ENCODE measurements around the gene CFAP119. TPM values are rescaled to one million over a fixed set of nuclear protein-coding genes. Genes with fewer than 3 reads are reported as not detected.
A peak's percentile ranks its signal among the peaks of the same experiment; 100 is the strongest.

Gene CFAP119
- total and polyA plus RNA-seq, 2 experiments from 2014 or later, result 2.2 to 5.2 TPM

GRCh38 chr16:30748634-30749445 lies 13.0 kb downstream of the CFAP119 start:
- TF ChIP-seq CREB1 (CRISPR knock-in tag; IDR thresholded peaks at IDR 0.05; ENCODE audit: low read depth) (peak; percentile 53), ZNF114 (CRISPR knock-in tag; IDR thresholded peaks at IDR 0.05) (no peak), REST (IDR thresholded peaks at IDR 0.05; ENCODE audit: unreplicated experiment) (no peak), POLR2AphosphoS5 (IDR thresholded peaks at IDR 0.05; ENCODE audit: low read depth) (no peak), ZNF331 (CRISPR knock-in tag; IDR thresholded peaks at IDR 0.05; ENCODE audit: low read depth) (no peak)
- DNase-seq (ENCODE audit: low spot score) (peak; percentile 75), ATAC-seq (peak; percentile 70)
- Mint-ChIP-seq H3K4me3 (peak overlapping the region; percentile 97), H3K4me1 (peaks cover 8% of the 10 kb centered on the region), H3K27ac (peak overlapping the region; percentile 96), H3K27me3 (ENCODE audit: insufficient read depth, low read depth, poor library complexity) (peaks cover 16% of the 10 kb centered on the region), H3K9me3 (no peaks in the 10 kb centered on the region), H3K36me3 (ENCODE audit: low read depth) (peaks cover 34% of the 10 kb centered on the region)
- Histone ChIP-seq H3K27ac (ENCODE audit: low read depth) (no peak overlapping the region), H3K4me2 (peak overlapping the region; percentile 73), H2AFZ (no peak overlapping the region), H3K4me1 (ENCODE audit: insufficient read depth) (peaks cover 7% of the 10 kb centered on the region; the same call in 1 of the 2 replicates), H3K9me2 (ENCODE audit: insufficient read depth) (no peaks in the 10 kb centered on the region), H3K79me2 (replicated peaks; ENCODE audit: insufficient read depth) (peaks cover 15% of the 10 kb centered on the region), H3K36me3 (ENCODE audit: insufficient read depth) (peaks cover 5% of the 10 kb centered on the region; the same call in 1 of the 2 replicates), H3K4me3 (peak overlapping the region; percentile 71), H3F3A (replicated peaks; ENCODE audit: low read depth) (peaks cover 4% of the 10 kb centered on the region; the same call in 1 of the 2 replicates), H4K20me1 (replicated peaks; ENCODE audit: insufficient read depth) (no peaks in the 10 kb centered on the region; the same call in 1 of the 2 replicates), H3K27me3 (ENCODE audit: insufficient read depth) (no peaks in the 10 kb centered on the region)

- H2AFZ ChIP-seq, result peak within 1 kb of the TSS; percentile 88
- no peaks in the 10 kb centered on the region for H3K27me3 ChIP-seq (ENCODE audit: insufficient read depth)
- H3K9me2 ChIP-seq (ENCODE audit: insufficient read depth), result no peaks in the 10 kb centered on the region
- Mint-ChIP-seq H3K4me3 (peak within 1 kb of the TSS; percentile 97), H3K9me3 (no peaks in the 10 kb centered on the region), H3K4me1 (peaks cover 8% of the 10 kb centered on the region), H3K27ac (peak within 1 kb of the TSS; percentile 96), H3K36me3 (ENCODE audit: low read depth) (peaks cover 35% of the 10 kb centered on the region), H3K27me3 (ENCODE audit: insufficient read depth, low read depth, poor library complexity) (peaks cover 16% of the 10 kb centered on the region)
- peaks cover 4% of the 10 kb centered on the region; the same call in 1 of the 2 replicates for H3F3A ChIP-seq (replicated peaks; ENCODE audit: low read depth)
- ATAC-seq (peak; percentile 97), DNase-seq (ENCODE audit: low spot score) (peak; percentile 100)
- no peaks in the 10 kb centered on the region; the same call in 1 of the 2 replicates for H4K20me1 ChIP-seq (replicated peaks; ENCODE audit: insufficient read depth)
- TF ChIP-seq POLR2AphosphoS5 (IDR thresholded peaks at IDR 0.05; ENCODE audit: low read depth) (peak; percentile 69), CREB1 (CRISPR knock-in tag; IDR thresholded peaks at IDR 0.05; ENCODE audit: low read depth) (0 out of 2 replicates have a peak, but pooled peaks have one; percentile 3), ZNF331 (CRISPR knock-in tag; IDR thresholded peaks at IDR 0.05; ENCODE audit: low read depth) (no peak), JUNB (IDR thresholded peaks at IDR 0.05; ENCODE audit: unreplicated experiment) (no peak), ETS1 (IDR thresholded peaks at IDR 0.05) (0 out of 2 replicates have a peak, but pooled peaks have one; percentile 6)
- H3K4me1 ChIP-seq (ENCODE audit: insufficient read depth), result peaks cover 7% of the 10 kb centered on the region; the same call in 1 of the 2 replicates
- peak within 1 kb of the TSS; percentile 91 for H3K27ac ChIP-seq (ENCODE audit: low read depth)
- H3K4me2 ChIP-seq, result peak within 1 kb of the TSS; percentile 74
- peaks cover 5% of the 10 kb centered on the region; the same call in 1 of the 2 replicates for H3K36me3 ChIP-seq (ENCODE audit: insufficient read depth)
- peak within 1 kb of the TSS; percentile 71 for H3K4me3 ChIP-seq
- H3K79me2 ChIP-seq (replicated peaks; ENCODE audit: insufficient read depth), result peaks cover 15% of the 10 kb centered on the region
These were observed 13.8 kb downstream of the CFAP119 start, which contains the start of gene PHKG2 for GRCh38 chr16:30747799-30748633. Gene PHKG2, plus strand, starts transcription at chr16:30748425. Its CDS starts 396 bp downstream, at chr16:30748821.

All from GM23338 (cell line).